GM19239 (cell line): ENCODE results near the gene ZDHHC24.

Experiments
- DNase-seq: peaks from one replicate; pipeline ENCODE4 v3.0.0; 2011; ENCODE audit warnings: low spot score; ENCODE audit not compliant: insufficient read length
- FAIRE-seq: peaks from 2 replicates; lab custom pipeline; 2011; peaks lifted over from hg19 to GRCh38; lab: Jason Lieb, UNC

ZDHHC24 gene

GRCh38 chr11:66478729-66479393 is 67.0 kb downstream of the ZDHHC24 start:
- DNase-seq (peak; percentile 64), FAIRE-seq (peak; percentile 90)

- no peak for DNase-seq
- FAIRE-seq = no peak
Observed at GRCh38 chr11:66477263-66478201, 68.3 kb downstream of the ZDHHC24 start.

GRCh38 chr11:66476841-66477251 is 69.0 kb downstream of the ZDHHC24 start:
- no peak for DNase-seq
- FAIRE-seq = no peak

- DNase-seq (no peak), FAIRE-seq (no peak)
Observed at GRCh38 chr11:66476173-66476840, 69.5 kb downstream of the ZDHHC24 start.

GRCh38 chr11:66475349-66476172 is 70.3 kb downstream of the ZDHHC24 start:
- DNase-seq (no peak), FAIRE-seq (no peak)

- DNase-seq (no peak), FAIRE-seq (no peak)
Observed at GRCh38 chr11:66473608-66474515, 72.0 kb downstream of the ZDHHC24 start.

- no peak for FAIRE-seq
- no peak for DNase-seq
Observed at GRCh38 chr11:66473167-66473566, 72.7 kb downstream of the ZDHHC24 start.

- FAIRE-seq = no peak
- DNase-seq = no peak
Observed at GRCh38 chr11:66472054-66472453, 73.8 kb downstream of the ZDHHC24 start.

- FAIRE-seq (no peak), DNase-seq (no peak)
Observed at GRCh38 chr11:66471142-66471541, 74.7 kb downstream of the ZDHHC24 start.
